Activated T-cell treated with anti-CD3 and anti-CD28 coated beads, Interleukin-2, amount 50 U/mL, for 72 hours (primary cell): ENCODE measurements around the gene PHF21B. TPM values are rescaled to one million over a fixed set of nuclear protein-coding genes. Genes with fewer than 3 reads are reported as not detected.

ENCODE experiments used
- ATAC-seq, 2 donors: fragments of 150-1000 bp; cut with Tn5 transposase; replicated peaks in 1 of 2; 2 replicates each; pipeline ENCODE4 v1.10.0; 2021; ENCODE audit warnings: moderate library complexity in 2 of 2, mild to moderate bottlenecking in 1 of 2
- DNase-seq, 2 donors: peaks; one replicate each; pipeline ENCODE4 v3.0.0; 2021 to 2022; ENCODE audit warnings: mixed read lengths in 1 of 2
- H3K27ac Mint-ChIP-seq: one replicate; pipeline ENCODE4 v1.8.0; 2022; ENCODE audit warnings: mild to moderate bottlenecking, moderate library complexity, mixed read lengths
- H3K27me3 Mint-ChIP-seq: one replicate; pipeline ENCODE4 v1.8.0; 2022; ENCODE audit warnings: low read depth, mixed read lengths
- H3K36me3 Mint-ChIP-seq, 2 donors: one replicate each; pipeline ENCODE4 v1.8.0; 2022; ENCODE audit warnings: mixed read lengths in 2 of 2, mild to moderate bottlenecking in 1 of 2; ENCODE audit not compliant: insufficient read depth in 2 of 2
- H3K4me1 Mint-ChIP-seq: one replicate; pipeline ENCODE4 v1.8.0; 2022; ENCODE audit warnings: low read depth, mixed read lengths
- H3K4me3 Mint-ChIP-seq, 2 donors: one replicate each; pipeline ENCODE4 v1.8.0; 2022; ENCODE audit warnings: mild to moderate bottlenecking in 2 of 2, mixed read lengths in 2 of 2, moderate library complexity in 2 of 2
- H3K9me3 Mint-ChIP-seq, 2 donors: one replicate each; pipeline ENCODE4 v1.8.0; 2022; ENCODE audit warnings: mixed read lengths in 2 of 2
- total RNA-seq, 2 donors: library from RNA; stranded (reverse); gene quantifications; one replicate each; pipeline ENCODE4 v1.2.3, GENCODE V29; 2022

Gene PHF21B
- total RNA-seq, 2 donors from 2014 or later = 0.72 to 0.83 TPM

DNA sequence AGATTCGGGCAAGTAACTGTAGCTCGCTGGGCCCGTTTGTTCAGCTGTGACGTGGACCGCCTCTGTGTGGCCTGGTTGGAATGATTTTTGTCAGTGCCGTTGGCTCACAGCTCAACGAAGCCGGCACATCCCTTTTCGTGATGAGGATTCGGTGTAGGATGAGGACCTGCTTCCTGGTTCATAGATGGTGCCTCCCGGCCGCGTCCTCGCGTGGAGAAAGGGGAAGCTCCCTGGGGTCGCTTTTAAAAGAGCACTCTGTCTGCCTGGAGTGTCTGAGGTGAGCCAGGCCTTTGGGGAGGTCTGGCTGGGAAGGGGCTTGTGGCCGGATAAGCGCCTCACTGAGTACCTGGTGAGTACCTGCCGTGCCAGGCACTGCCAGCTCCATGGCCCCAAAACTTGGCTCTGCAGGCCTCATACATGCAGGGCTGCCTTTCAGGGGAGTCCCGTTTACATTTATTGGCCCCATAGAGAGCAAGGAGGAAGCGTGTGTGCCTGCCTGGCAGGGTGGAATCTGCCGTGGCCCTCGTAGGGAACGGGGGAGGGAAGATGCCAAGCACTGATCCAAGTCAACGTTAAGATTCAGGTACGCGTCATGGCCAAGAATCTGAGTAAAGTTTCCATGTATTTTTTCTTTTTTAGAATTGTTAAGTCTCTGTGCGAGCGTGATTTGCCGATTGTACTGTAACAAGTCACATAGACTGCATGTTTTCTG lies 169.0 kb downstream of the PHF21B start:
- H3K36me3 Mint-ChIP-seq = peaks cover 2 to 8% of the 10 kb centered on the region in 2 donors
- no peaks in the 10 kb centered on the region for H3K4me1 Mint-ChIP-seq
- ATAC-seq = no peak
- DNase-seq = no peak
- no peak overlapping the region for H3K4me3 Mint-ChIP-seq
- no peak overlapping the region for H3K27ac Mint-ChIP-seq
- H3K27me3 Mint-ChIP-seq = peaks cover 13% of the 10 kb centered on the region
- H3K9me3 Mint-ChIP-seq = peaks cover under 1 to 5% of the 10 kb centered on the region in 2 donors

DNA sequence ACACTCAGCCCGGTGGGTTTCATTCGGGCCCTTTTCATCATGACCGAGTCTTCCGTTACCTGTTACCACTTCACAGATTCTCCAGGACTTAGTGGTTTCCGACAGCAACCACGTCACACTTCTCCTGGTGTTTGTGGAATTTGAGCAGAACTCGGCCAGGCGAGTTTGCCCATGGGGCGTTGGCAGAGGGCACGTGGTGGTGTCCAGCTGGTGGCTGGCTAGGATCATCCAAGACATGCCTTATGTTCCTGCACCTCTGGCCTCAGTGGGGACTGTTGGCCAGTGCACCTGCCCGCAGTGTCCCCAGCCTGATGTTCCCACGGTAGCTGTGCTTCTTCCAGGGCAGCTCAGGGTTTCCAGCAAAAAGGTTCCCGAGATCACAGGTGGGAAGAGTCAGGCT lies 170.1 kb downstream of the PHF21B start:
- no peak for ATAC-seq
- H3K9me3 Mint-ChIP-seq = peaks cover 2 to 3% of the 10 kb centered on the region in 2 donors
- H3K36me3 Mint-ChIP-seq = peaks cover 0 to 5% of the 10 kb centered on the region in 2 donors

GRCh38 chr22:44839061-44839460 lies 170.7 kb downstream of the PHF21B start:
- no peak for ATAC-seq
- Mint-ChIP-seq H3K27me3 (peaks cover 15% of the 10 kb centered on the region), H3K36me3 (peaks cover 0 to 5% of the 10 kb centered on the region in 2 donors), H3K9me3 (peaks cover 3 to 6% of the 10 kb centered on the region in 2 donors), H3K27ac (no peak overlapping the region), H3K4me3 (no peak overlapping the region), H3K4me1 (no peaks in the 10 kb centered on the region)
- no peak for DNase-seq

More for the DNA sequence above, 170.1 kb downstream of the PHF21B start:
- Mint-ChIP-seq H3K4me1 (no peaks in the 10 kb centered on the region), H3K27ac (no peak overlapping the region), H3K27me3 (peaks cover 13% of the 10 kb centered on the region), H3K4me3 (no peak overlapping the region)
- no peak for DNase-seq

DNA sequence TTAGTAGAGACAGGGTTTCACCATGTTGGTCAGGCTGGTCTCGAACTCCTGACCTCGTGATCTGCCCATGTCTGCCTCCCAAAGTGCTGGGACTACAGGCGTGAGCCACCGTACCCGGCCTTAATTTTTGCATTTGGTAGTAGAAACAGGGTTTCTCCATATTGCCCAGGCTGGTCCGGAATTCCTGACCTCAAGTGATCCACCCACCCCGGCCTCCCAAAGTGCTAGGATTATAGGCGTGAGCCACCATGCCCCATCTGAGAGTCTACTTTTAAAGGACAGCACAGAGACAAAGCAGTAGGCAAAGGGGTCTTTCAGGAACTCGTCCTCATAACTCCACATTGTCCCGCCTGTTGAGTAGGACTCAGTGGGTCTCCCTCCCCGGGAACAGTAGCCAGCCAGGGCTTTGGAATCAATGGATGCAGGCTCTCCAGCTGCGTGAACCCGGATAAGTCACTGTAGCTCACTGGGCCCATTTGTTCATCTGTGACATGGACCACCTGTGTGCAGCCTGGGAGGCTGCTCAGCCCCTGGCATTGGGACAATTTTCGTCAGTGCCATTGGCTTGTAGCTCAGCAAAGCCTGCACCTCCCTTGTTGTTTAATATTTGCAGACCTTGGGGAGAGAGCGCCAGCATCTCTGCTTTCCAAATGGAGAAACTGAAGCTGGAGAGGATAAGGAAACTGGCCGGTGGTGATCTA lies 171.3 kb downstream of the PHF21B start:
- Mint-ChIP-seq H3K4me1 (no peaks in the 10 kb centered on the region), H3K9me3 (peaks cover 3 to 6% of the 10 kb centered on the region in 2 donors), H3K27me3 (peaks cover 21% of the 10 kb centered on the region), H3K36me3 (peaks cover 0 to 5% of the 10 kb centered on the region in 2 donors), H3K27ac (no peak overlapping the region), H3K4me3 (no peak overlapping the region)
- no peak for ATAC-seq
- DNase-seq = no peak

DNA sequence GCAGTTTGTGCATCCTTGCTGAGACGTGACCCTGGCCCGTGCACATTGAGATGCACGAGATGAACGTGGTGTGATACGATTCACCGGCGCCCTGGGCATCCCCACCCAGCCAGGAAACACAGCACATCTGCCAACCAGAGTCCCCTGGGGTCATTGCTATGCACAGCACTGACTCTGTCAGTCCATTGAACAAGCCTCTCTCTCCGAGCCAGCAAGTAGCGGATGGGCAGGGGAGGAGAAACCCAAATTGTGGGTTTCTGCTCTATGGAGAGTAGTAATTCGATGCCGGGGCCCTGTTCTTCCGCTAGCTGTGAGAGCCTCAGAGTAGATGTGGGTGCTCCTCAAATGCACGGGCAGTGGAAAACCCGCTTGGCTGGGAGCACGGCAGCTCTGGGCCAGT lies 172.3 kb downstream of the PHF21B start:
- Mint-ChIP-seq H3K27ac (no peak overlapping the region), H3K9me3 (peaks cover 3 to 6% of the 10 kb centered on the region in 2 donors), H3K36me3 (peaks cover 0 to 5% of the 10 kb centered on the region in 2 donors), H3K27me3 (peaks cover 21% of the 10 kb centered on the region), H3K4me1 (no peaks in the 10 kb centered on the region), H3K4me3 (no peak overlapping the region)
- no peak for DNase-seq
- ATAC-seq = no peak

DNA sequence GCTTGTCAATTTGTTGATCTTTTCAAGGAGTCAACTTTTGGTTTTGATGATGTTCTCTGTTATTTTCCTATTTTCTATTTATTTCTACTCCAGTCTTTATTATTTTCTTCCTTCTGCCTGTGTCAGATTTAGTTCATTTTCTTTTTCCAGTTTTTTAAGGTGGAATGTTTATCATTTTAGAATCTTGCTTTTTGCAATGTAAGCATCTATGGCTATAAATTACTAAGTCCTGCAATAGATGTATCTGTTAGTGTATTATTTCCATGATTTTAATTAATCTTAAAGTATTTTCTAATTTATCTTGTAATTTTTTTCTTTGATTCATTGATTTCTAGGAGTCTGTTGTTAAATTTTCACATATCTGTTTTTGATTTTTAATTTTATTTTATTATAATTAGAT lies 175.7 kb downstream of the PHF21B start:
- peaks cover 3 to 6% of the 10 kb centered on the region in 2 donors for H3K9me3 Mint-ChIP-seq
- H3K4me1 Mint-ChIP-seq = no peaks in the 10 kb centered on the region
- no peak overlapping the region for H3K4me3 Mint-ChIP-seq
- ATAC-seq (no peak), DNase-seq (no peak)
- H3K36me3 Mint-ChIP-seq = peaks cover 0 to 5% of the 10 kb centered on the region in 2 donors
- no peak overlapping the region for H3K27ac Mint-ChIP-seq
- peaks cover 8% of the 10 kb centered on the region for H3K27me3 Mint-ChIP-seq

DNA sequence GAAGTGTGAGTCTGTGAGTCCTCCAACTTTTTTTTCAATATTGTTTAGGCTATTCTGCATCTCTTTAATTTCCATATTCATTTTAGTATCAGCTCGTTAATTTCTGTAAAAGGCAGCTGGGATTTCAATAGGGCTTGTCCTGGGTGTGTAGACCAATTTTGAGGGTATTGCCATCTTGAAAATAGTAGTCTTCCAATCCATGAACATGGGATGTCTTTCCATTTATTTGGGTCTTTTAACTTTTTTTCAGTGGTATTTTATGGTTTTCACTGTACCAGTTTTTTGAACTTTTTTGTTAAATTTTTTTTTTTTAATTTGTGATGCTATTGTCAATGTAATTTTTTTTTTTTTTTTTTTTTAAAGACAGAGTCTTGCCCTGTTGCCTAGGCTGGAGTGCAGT lies 177.9 kb downstream of the PHF21B start:
- H3K4me1 Mint-ChIP-seq = no peaks in the 10 kb centered on the region
- peaks cover 0 to 5% of the 10 kb centered on the region in 2 donors for H3K36me3 Mint-ChIP-seq
- peaks cover 3 to 6% of the 10 kb centered on the region in 2 donors for H3K9me3 Mint-ChIP-seq
- no peak overlapping the region for H3K4me3 Mint-ChIP-seq
- DNase-seq = no peak
- ATAC-seq = no peak
- peaks cover 11% of the 10 kb centered on the region for H3K27me3 Mint-ChIP-seq
- H3K27ac Mint-ChIP-seq = no peak overlapping the region

Other genes starting within 250 kb of the PHF21B start
- 100 to 1,000 TPM; 162 to 184 TPM for gene NUP50, start 153.9 kb upstream of the PHF21B start, total RNA-seq
- 10 to 100 TPM; 25.3 to 26.4 TPM for gene KIAA0930, start 230.9 kb upstream of the PHF21B start, total RNA-seq